ENCODE measurements around the gene MADCAM1.

Gene MADCAM1

GRCh38 chr19:497869-498510 lies 1.7 kb downstream of the MADCAM1 start:
- Histone ChIP-seq H3K4me3 (ENCODE audit: insufficient read depth, low read depth, low read length, poor library complexity, severe bottlenecking) (no peak overlapping the region), H3K4me1 (ENCODE audit: control insufficient read depth, insufficient read depth, low read length, poor library complexity, severe bottlenecking) (peaks cover 18% of the 10 kb centered on the region), H3K27ac (ENCODE audit: insufficient read depth, low read length, poor library complexity, severe bottlenecking) (no peak overlapping the region), H3K9me3 (ENCODE audit: control insufficient read depth, low read length) (no peaks in the 10 kb centered on the region), H3K27me3 (replicated peaks; ENCODE audit: control insufficient read depth, insufficient read depth, low read length, poor library complexity, severe bottlenecking) (peaks cover 13% of the 10 kb centered on the region), H3K36me3 (ENCODE audit: control insufficient read depth, insufficient read depth, low read length) (no peaks in the 10 kb centered on the region)
- no peak for DNase-seq

GRCh38 chr19:498511-498891 lies 2.2 kb downstream of the MADCAM1 start:
- peaks cover 13% of the 10 kb centered on the region for H3K27me3 ChIP-seq (replicated peaks; ENCODE audit: control insufficient read depth, insufficient read depth, low read length, poor library complexity, severe bottlenecking)
- H3K4me1 ChIP-seq (ENCODE audit: control insufficient read depth, insufficient read depth, low read length, poor library complexity, severe bottlenecking): peaks cover 18% of the 10 kb centered on the region

GRCh38 chr19:498977-499623 lies 2.8 kb downstream of the MADCAM1 start:
- Histone ChIP-seq H3K27ac (ENCODE audit: insufficient read depth, low read length, poor library complexity, severe bottlenecking) (no peak overlapping the region), H3K4me3 (ENCODE audit: insufficient read depth, low read depth, low read length, poor library complexity, severe bottlenecking) (no peak overlapping the region), H3K4me1 (ENCODE audit: control insufficient read depth, insufficient read depth, low read length, poor library complexity, severe bottlenecking) (peaks cover 18% of the 10 kb centered on the region), H3K27me3 (replicated peaks; ENCODE audit: control insufficient read depth, insufficient read depth, low read length, poor library complexity, severe bottlenecking) (peaks cover 13% of the 10 kb centered on the region), H3K9me3 (ENCODE audit: control insufficient read depth, low read length) (no peaks in the 10 kb centered on the region), H3K36me3 (ENCODE audit: control insufficient read depth, insufficient read depth, low read length) (no peaks in the 10 kb centered on the region)
- no peak for DNase-seq

More at GRCh38 chr19:498511-498891, 2.2 kb downstream of the MADCAM1 start:
- DNase-seq: no peak
- Histone ChIP-seq H3K36me3 (ENCODE audit: control insufficient read depth, insufficient read depth, low read length) (no peaks in the 10 kb centered on the region), H3K27ac (ENCODE audit: insufficient read depth, low read length, poor library complexity, severe bottlenecking) (no peak overlapping the region), H3K4me3 (ENCODE audit: insufficient read depth, low read depth, low read length, poor library complexity, severe bottlenecking) (no peak overlapping the region), H3K9me3 (ENCODE audit: control insufficient read depth, low read length) (no peaks in the 10 kb centered on the region)

- H3K4me3 ChIP-seq (ENCODE audit: insufficient read depth, low read depth, low read length, poor library complexity, severe bottlenecking): no peak overlapping the region
- H3K27ac ChIP-seq (ENCODE audit: insufficient read depth, low read length, poor library complexity, severe bottlenecking): no peak overlapping the region
- H3K4me1 ChIP-seq (ENCODE audit: control insufficient read depth, insufficient read depth, low read length, poor library complexity, severe bottlenecking): peaks cover 15% of the 10 kb centered on the region
- H3K9me3 ChIP-seq (ENCODE audit: control insufficient read depth, low read length): no peaks in the 10 kb centered on the region
- peaks cover 13% of the 10 kb centered on the region for H3K27me3 ChIP-seq (replicated peaks; ENCODE audit: control insufficient read depth, insufficient read depth, low read length, poor library complexity, severe bottlenecking)
- no peak for DNase-seq
- H3K36me3 ChIP-seq (ENCODE audit: control insufficient read depth, insufficient read depth, low read length): no peaks in the 10 kb centered on the region
These were observed 5.4 kb downstream of the MADCAM1 start for GRCh38 chr19:501646-502045.

- Histone ChIP-seq H3K9me3 (ENCODE audit: control insufficient read depth, low read length) (no peaks in the 10 kb centered on the region), H3K27ac (ENCODE audit: insufficient read depth, low read length, poor library complexity, severe bottlenecking) (no peak overlapping the region), H3K27me3 (replicated peaks; ENCODE audit: control insufficient read depth, insufficient read depth, low read length, poor library complexity, severe bottlenecking) (no peaks in the 10 kb centered on the region), H3K4me1 (ENCODE audit: control insufficient read depth, insufficient read depth, low read length, poor library complexity, severe bottlenecking) (peaks cover 26% of the 10 kb centered on the region), H3K36me3 (ENCODE audit: control insufficient read depth, insufficient read depth, low read length) (no peaks in the 10 kb centered on the region), H3K4me3 (ENCODE audit: insufficient read depth, low read depth, low read length, poor library complexity, severe bottlenecking) (no peak overlapping the region)
- no peak for DNase-seq
These were observed 8.3 kb downstream of the MADCAM1 start for GRCh38 chr19:504616-505015.

GRCh38 chr19:506404-507285 lies 10.4 kb downstream of the MADCAM1 start:
- Histone ChIP-seq H3K27ac (ENCODE audit: insufficient read depth, low read length, poor library complexity, severe bottlenecking) (peak overlapping the region; percentile 91), H3K9me3 (ENCODE audit: control insufficient read depth, low read length) (no peaks in the 10 kb centered on the region), H3K4me3 (ENCODE audit: insufficient read depth, low read depth, low read length, poor library complexity, severe bottlenecking) (peak overlapping the region; percentile 82), H3K27me3 (replicated peaks; ENCODE audit: control insufficient read depth, insufficient read depth, low read length, poor library complexity, severe bottlenecking) (no peaks in the 10 kb centered on the region), H3K4me1 (ENCODE audit: control insufficient read depth, insufficient read depth, low read length, poor library complexity, severe bottlenecking) (peaks cover 40% of the 10 kb centered on the region), H3K36me3 (ENCODE audit: control insufficient read depth, insufficient read depth, low read length) (no peaks in the 10 kb centered on the region)
- peak; percentile 84 to 94 (median 89) for DNase-seq

GRCh38 chr19:507286-508203 lies 11.3 kb downstream of the MADCAM1 start, which contains the start of gene TPGS1:
TPGS1 (plus strand) TSS chr19:507497; CDS start chr19:507507, 10 bp downstream.
- peaks cover 49% of the 10 kb centered on the region for H3K4me1 ChIP-seq (ENCODE audit: control insufficient read depth, insufficient read depth, low read length, poor library complexity, severe bottlenecking)
- H3K36me3 ChIP-seq (ENCODE audit: control insufficient read depth, insufficient read depth, low read length): no peaks in the 10 kb centered on the region
- DNase-seq: peak; percentile 61 to 83 (median 71)
- no peaks in the 10 kb centered on the region for H3K9me3 ChIP-seq (ENCODE audit: control insufficient read depth, low read length)
- peak within 1 kb of the TSS; percentile 91 for H3K27ac ChIP-seq (ENCODE audit: insufficient read depth, low read length, poor library complexity, severe bottlenecking)
- peak within 1 kb of the TSS; percentile 82 for H3K4me3 ChIP-seq (ENCODE audit: insufficient read depth, low read depth, low read length, poor library complexity, severe bottlenecking)
- H3K27me3 ChIP-seq (replicated peaks; ENCODE audit: control insufficient read depth, insufficient read depth, low read length, poor library complexity, severe bottlenecking): no peaks in the 10 kb centered on the region

- Histone ChIP-seq H3K4me1 (ENCODE audit: control insufficient read depth, insufficient read depth, low read length, poor library complexity, severe bottlenecking) (peaks cover 53% of the 10 kb centered on the region), H3K27ac (ENCODE audit: insufficient read depth, low read length, poor library complexity, severe bottlenecking) (peak overlapping the region; percentile 91)
These were observed 12.2 kb downstream of the MADCAM1 start for GRCh38 chr19:508204-509150.

More at GRCh38 chr19:508204-509150, 12.2 kb downstream of the MADCAM1 start:
- no peaks in the 10 kb centered on the region for H3K27me3 ChIP-seq (replicated peaks; ENCODE audit: control insufficient read depth, insufficient read depth, low read length, poor library complexity, severe bottlenecking)
- DNase-seq: no peak
- H3K36me3 ChIP-seq (ENCODE audit: control insufficient read depth, insufficient read depth, low read length): no peaks in the 10 kb centered on the region
- peak overlapping the region; percentile 82 for H3K4me3 ChIP-seq (ENCODE audit: insufficient read depth, low read depth, low read length, poor library complexity, severe bottlenecking)
- no peaks in the 10 kb centered on the region for H3K9me3 ChIP-seq (ENCODE audit: control insufficient read depth, low read length)
